CD14-positive monocyte (primary cell): ENCODE measurements around the gene MAST4. TPM values are rescaled to one million over a fixed set of nuclear protein-coding genes. Genes with fewer than 3 reads are reported as not detected.

Experiments
- DNase-seq, 3 donors: peaks; one replicate each; pipeline ENCODE4 v3.0.0-alpha.2; 2011 to 2022
- H2AFZ ChIP-seq: 2 replicates; pipeline ENCODE4 v1.6.0; 2012; ENCODE audit warnings: mild to moderate bottlenecking, low read depth, low read length, inconsistent platforms; ENCODE audit not compliant: insufficient read depth, poor library complexity, severe bottlenecking
- H3K27ac ChIP-seq, 2 donors: 1 replicate in 1 of 2; 2 replicates in 1 of 2; pipeline ENCODE4 v1.5.1; 2012 to 2013; ENCODE audit warnings: low read length in 2 of 2, control low read depth in 1 of 2, inconsistent platforms in 1 of 2, low read depth in 1 of 2, mild to moderate bottlenecking in 1 of 2
- H3K27me3 ChIP-seq, 2 donors: one replicate each; pipeline versions ENCODE4 v1.6.0 to v1.6.1; 2011 to 2013; ENCODE audit warnings: low read length in 2 of 2; ENCODE audit not compliant: control insufficient read depth in 2 of 2, insufficient read depth in 2 of 2
- H3K36me3 ChIP-seq, 2 donors: replicated peaks in 1 of 2; 1 replicate in 1 of 2; 2 replicates in 1 of 2; pipeline versions ENCODE4 v1.5.1 to v1.6.1; 2012 to 2013; ENCODE audit warnings: low read length in 2 of 2, control low read depth in 1 of 2, inconsistent platforms in 1 of 2, mild to moderate bottlenecking in 1 of 2; ENCODE audit not compliant: insufficient read depth in 2 of 2, control insufficient read depth in 1 of 2
- H3K4me1 ChIP-seq, 2 donors: 1 replicate in 1 of 2; 2 replicates in 1 of 2; pipeline versions ENCODE4 v1.5.1 to v1.6.1; 2012 to 2013; ENCODE audit warnings: low read length in 2 of 2, control low read depth in 1 of 2, inconsistent platforms in 1 of 2, mild to moderate bottlenecking in 1 of 2, moderate library complexity in 1 of 2; ENCODE audit not compliant: insufficient read depth in 2 of 2, control insufficient read depth in 1 of 2
- H3K4me2 ChIP-seq: replicated peaks from 2 replicates; pipeline ENCODE3; 2012; ENCODE audit warnings: low read length, moderate library complexity, mild to moderate bottlenecking; ENCODE audit not compliant: poor library complexity, severe bottlenecking; ENCODE audit errors: extremely low read depth
- H3K4me3 ChIP-seq, 3 experiments: fragments of 200-600 bp in 1 of 3; sonication (generic) in 1 of 3; replicated peaks in 1 of 3; 1 replicate in 2 of 3; 2 replicates in 1 of 3; pipeline ENCODE4 v1.5.1; 2011 to 2013; ENCODE audit warnings: low read length in 3 of 3, mild to moderate bottlenecking in 3 of 3, control low read depth in 2 of 3, low read depth in 2 of 3, inconsistent platforms in 1 of 3, moderate library complexity in 1 of 3
- H3K79me2 ChIP-seq: 2 replicates; pipeline ENCODE4 v1.6.0; 2012; ENCODE audit warnings: mild to moderate bottlenecking, control low read depth, inconsistent platforms, low read length, moderate library complexity; ENCODE audit not compliant: insufficient read depth
- H3K9ac ChIP-seq: 2 replicates; pipeline ENCODE4 v1.6.0; 2017; ENCODE audit warnings: low read length, mild to moderate bottlenecking; ENCODE audit not compliant: insufficient read depth, poor library complexity, severe bottlenecking
- H3K9me3 ChIP-seq, 2 donors: replicated peaks in 1 of 2; 1 replicate in 1 of 2; 2 replicates in 1 of 2; pipeline versions ENCODE4 v1.5.1 to v1.6.1; 2012 to 2013; ENCODE audit warnings: low read length in 2 of 2, control low read depth in 1 of 2; ENCODE audit not compliant: control insufficient read depth in 1 of 2, insufficient read depth in 1 of 2
- H4K20me1 ChIP-seq: 2 replicates; pipeline ENCODE4 v1.6.0; 2012; ENCODE audit warnings: mild to moderate bottlenecking, low read length, control low read depth, moderate library complexity; ENCODE audit not compliant: insufficient read depth
- H3K27ac Mint-ChIP-seq, 7 donors: one replicate each; pipeline ENCODE4 v1.8.0; 2020; ENCODE audit warnings: mild to moderate bottlenecking in 7 of 7, mixed read lengths in 7 of 7, moderate library complexity in 6 of 7, inconsistent platforms in 2 of 7
- H3K27me3 Mint-ChIP-seq, 3 donors: one replicate each; pipeline ENCODE4 v1.8.0; 2021 to 2022; ENCODE audit warnings: low read depth in 3 of 3, mild to moderate bottlenecking in 3 of 3, mixed read lengths in 3 of 3, moderate library complexity in 3 of 3, inconsistent platforms in 1 of 3
- H3K36me3 Mint-ChIP-seq, 2 donors: one replicate each; pipeline ENCODE4 v1.8.0; 2020; ENCODE audit warnings: mixed read lengths in 2 of 2, inconsistent platforms in 1 of 2, mild to moderate bottlenecking in 1 of 2
- H3K4me1 Mint-ChIP-seq: one replicate; pipeline ENCODE4 v1.8.0; 2020; ENCODE audit warnings: mild to moderate bottlenecking, mixed read lengths
- H3K4me3 Mint-ChIP-seq, 2 donors: one replicate each; pipeline ENCODE4 v1.8.0; 2020; ENCODE audit warnings: mild to moderate bottlenecking in 2 of 2, mixed read lengths in 2 of 2, moderate library complexity in 1 of 2
- H3K9me3 Mint-ChIP-seq, 7 donors: one replicate each; pipeline ENCODE4 v1.8.0; 2020 to 2022; ENCODE audit warnings: mixed read lengths in 7 of 7, mild to moderate bottlenecking in 6 of 7, moderate library complexity in 6 of 7, inconsistent platforms in 2 of 7
- CTCF ChIP-seq: fragments of 200-600 bp; IDR thresholded peaks from one replicate; pipeline ENCODE4 v1.8.0; 2022; ENCODE audit warnings: antibody characterized with exemption, mild to moderate bottlenecking
- WGBS: methylation state at CpG from one replicate; pipeline ENCODE4 v1.1.5; 2013; ENCODE audit warnings: missing lambda C conversion rate; ENCODE audit not compliant: insufficient coverage; 5-methylcytosine and 5-hydroxymethylcytosine counted together
- intact Hi-C, 2 donors: fragments of 100-400 bp; cut with micrococcal nuclease; formaldehyde crosslinking; loops; one replicate each; pipeline versions ENCODE4 v1.15.0 to v1.15.1; 2023
- polyA plus RNA-seq, 3 donors: library from polyadenylated mRNA; depleted of rRNA in 1 of 3; unstranded in 2 of 3; stranded (reverse) in 1 of 3; fragments of 300-500 nt in 2 of 3; fragments of >200 nt in 1 of 3; fragmentation: Illumina TruSeq in 2 of 3; gene quantifications; 1 replicate in 2 of 3; 2 replicates in 1 of 3; pipeline ENCODE4 v1.2.3, GENCODE V29; 2012 to 2021

Gene MAST4
- polyA plus RNA-seq, 3 donors = 0.03 to 0.24 TPM; not detected in 1

GRCh38 chr5:66621146-66621545 lies 25.0 kb downstream of the MAST4 start:
- Histone ChIP-seq H4K20me1 (no peaks in the 10 kb centered on the region), H3K36me3 (no peaks in the 10 kb centered on the region), H3K4me3 (no peak overlapping the region), H3K79me2 (no peaks in the 10 kb centered on the region), H3K27ac (no peak overlapping the region), H3K9me3 (no peaks in the 10 kb centered on the region), H3K9ac (no peak overlapping the region), H3K4me2 (no peak overlapping the region), H3K27me3 (no peaks in the 10 kb centered on the region), H2AFZ (no peak overlapping the region), H3K4me1 (peaks cover 0 to 6% of the 10 kb centered on the region in 2 donors)
- TF ChIP-seq CTCF = no peak
- no peak for DNase-seq
- Mint-ChIP-seq H3K36me3 (no peaks in the 10 kb centered on the region), H3K4me1 (peaks cover 21% of the 10 kb centered on the region), H3K4me3 (no peak overlapping the region), H3K27ac (no peak overlapping the region), H3K9me3 (peaks cover 3 to 10% (median 5%) of the 10 kb centered on the region in 7 donors), H3K27me3 (peaks cover 0 to 2% (median 0%) of the 10 kb centered on the region in 3 donors)
- no CpG with 5 or more reads among the region's 2 CpGs for WGBS
- intact Hi-C loops = no loop called here

GRCh38 chr5:66621736-66622135 lies 25.5 kb downstream of the MAST4 start:
- no peak overlapping the region for H3K27ac ChIP-seq
- H3K4me1 Mint-ChIP-seq = peaks cover 18% of the 10 kb centered on the region
- peaks cover 0 to 2% (median 0%) of the 10 kb centered on the region in 3 donors for H3K27me3 Mint-ChIP-seq
- H3K9me3 Mint-ChIP-seq = peaks cover 3 to 10% (median 5%) of the 10 kb centered on the region in 7 donors
- DNase-seq = no peak
- H3K4me3 ChIP-seq = no peak overlapping the region
- H3K79me2 ChIP-seq = no peaks in the 10 kb centered on the region
- H3K36me3 Mint-ChIP-seq = no peaks in the 10 kb centered on the region
- no peak overlapping the region for H3K27ac Mint-ChIP-seq
- H3K9me3 ChIP-seq = no peaks in the 10 kb centered on the region
- no peak overlapping the region for H2AFZ ChIP-seq
- no peak overlapping the region for H3K4me3 Mint-ChIP-seq
- H3K4me2 ChIP-seq = no peak overlapping the region
- intact Hi-C loops = no loop called here
- H3K36me3 ChIP-seq = no peaks in the 10 kb centered on the region
- WGBS = 100% methylated on average over 1 of the region's 4 CpGs
- TF ChIP-seq CTCF = no peak
- H3K27me3 ChIP-seq = no peaks in the 10 kb centered on the region
- H3K4me1 ChIP-seq = peaks cover 0 to 6% of the 10 kb centered on the region in 2 donors
- no peak overlapping the region for H3K9ac ChIP-seq
- H4K20me1 ChIP-seq = no peaks in the 10 kb centered on the region
